Measurements from ENCODE around the gene CDC42SE2.

Gene CDC42SE2

DNA sequence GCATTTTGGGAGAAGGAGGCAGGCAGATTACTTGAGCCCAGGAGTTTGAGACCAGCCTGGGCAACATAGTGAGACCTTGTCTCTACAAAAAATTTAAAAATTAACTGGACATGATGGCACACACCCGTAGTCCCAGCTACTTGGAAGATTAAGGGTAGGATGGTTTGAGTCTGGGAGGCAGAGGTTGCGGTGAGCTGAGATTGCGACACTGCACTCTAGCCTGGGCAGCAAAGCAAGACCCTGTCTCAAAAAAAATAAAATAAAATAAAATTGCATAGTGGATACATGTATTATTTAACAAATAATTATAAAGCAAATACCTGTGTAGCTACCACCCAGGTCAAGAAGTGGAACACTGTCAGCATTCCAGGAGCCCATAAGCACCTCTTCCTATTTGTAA, 90.1 kb downstream of the CDC42SE2 start:
- TF ChIP-seq, protein P1, sequence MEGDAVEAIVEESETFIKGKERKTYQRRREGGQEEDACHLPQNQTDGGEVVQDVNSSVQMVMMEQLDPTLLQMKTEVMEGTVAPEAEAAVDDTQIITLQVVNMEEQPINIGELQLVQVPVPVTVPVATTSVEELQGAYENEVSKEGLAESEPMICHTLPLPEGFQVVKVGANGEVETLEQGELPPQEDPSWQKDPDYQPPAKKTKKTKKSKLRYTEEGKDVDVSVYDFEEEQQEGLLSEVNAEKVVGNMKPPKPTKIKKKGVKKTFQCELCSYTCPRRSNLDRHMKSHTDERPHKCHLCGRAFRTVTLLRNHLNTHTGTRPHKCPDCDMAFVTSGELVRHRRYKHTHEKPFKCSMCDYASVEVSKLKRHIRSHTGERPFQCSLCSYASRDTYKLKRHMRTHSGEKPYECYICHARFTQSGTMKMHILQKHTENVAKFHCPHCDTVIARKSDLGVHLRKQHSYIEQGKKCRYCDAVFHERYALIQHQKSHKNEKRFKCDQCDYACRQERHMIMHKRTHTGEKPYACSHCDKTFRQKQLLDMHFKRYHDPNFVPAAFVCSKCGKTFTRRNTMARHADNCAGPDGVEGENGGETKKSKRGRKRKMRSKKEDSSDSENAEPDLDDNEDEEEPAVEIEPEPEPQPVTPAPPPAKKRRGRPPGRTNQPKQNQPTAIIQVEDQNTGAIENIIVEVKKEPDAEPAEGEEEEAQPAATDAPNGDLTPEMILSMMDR (IDR thresholded peaks at IDR 0.05; ENCODE audit: low read depth, low read length, missing control alignments): no peak
- DNase-seq (ENCODE audit: low read depth): no peak
- no peak overlapping the region for H3K4me3 ChIP-seq (ENCODE audit: low read depth, low read length)

DNA sequence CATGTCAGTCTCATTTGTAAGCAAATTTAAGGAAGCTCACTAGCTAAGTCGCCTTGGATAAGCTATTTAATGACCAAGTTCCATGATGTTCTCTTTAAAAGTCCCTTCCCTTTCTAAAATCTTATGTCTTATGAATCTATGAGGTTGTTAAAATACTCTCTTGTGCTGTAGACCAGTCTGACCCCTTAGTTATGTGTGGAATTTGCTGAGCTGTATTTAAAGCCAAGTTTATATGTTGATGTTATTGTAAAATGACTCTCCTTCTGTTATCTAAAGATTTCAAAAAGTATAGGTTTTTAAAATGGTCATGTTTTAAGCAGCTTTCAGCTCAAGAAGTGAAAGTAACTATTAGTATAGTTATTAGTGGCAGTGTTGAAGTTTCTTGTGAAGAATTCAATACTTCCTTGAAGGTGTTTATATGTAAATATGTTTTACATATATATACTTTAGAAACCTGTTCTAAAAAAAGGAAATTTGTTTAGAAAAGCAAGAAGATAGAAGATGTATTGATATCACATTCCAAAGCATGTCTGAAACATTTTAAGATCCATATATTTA, 92.2 kb downstream of the CDC42SE2 start:
- DNase-seq (ENCODE audit: low read depth): no peak
- TF ChIP-seq, protein P1 (IDR thresholded peaks at IDR 0.05; ENCODE audit: low read depth, low read length, missing control alignments): no peak
- H3K4me3 ChIP-seq (ENCODE audit: low read depth, low read length): no peak overlapping the region

DNA sequence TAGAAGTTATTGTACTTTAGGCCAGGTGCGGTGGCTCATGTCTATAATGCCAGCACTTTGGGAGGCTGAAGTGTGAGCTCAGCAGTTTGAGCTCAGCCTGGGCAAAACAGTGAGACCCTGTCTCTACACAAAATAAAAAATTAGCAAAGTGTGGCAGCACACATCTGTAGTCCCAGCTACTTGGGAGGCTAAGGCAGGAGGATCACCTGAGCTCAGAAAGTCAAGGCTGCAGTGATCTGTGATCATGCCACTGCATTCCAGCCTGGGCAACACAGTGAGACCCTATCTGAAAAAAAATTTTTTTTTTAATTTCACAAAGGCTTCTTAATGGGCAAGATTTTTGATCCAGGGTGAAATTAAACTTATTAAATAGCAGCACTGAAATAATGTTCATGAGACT, 92.8 kb downstream of the CDC42SE2 start:
- TF ChIP-seq, protein P1 (IDR thresholded peaks at IDR 0.05; ENCODE audit: low read depth, low read length, missing control alignments): no peak
- no peak overlapping the region for H3K4me3 ChIP-seq (ENCODE audit: low read depth, low read length)
- no peak for DNase-seq (ENCODE audit: low read depth)

DNA sequence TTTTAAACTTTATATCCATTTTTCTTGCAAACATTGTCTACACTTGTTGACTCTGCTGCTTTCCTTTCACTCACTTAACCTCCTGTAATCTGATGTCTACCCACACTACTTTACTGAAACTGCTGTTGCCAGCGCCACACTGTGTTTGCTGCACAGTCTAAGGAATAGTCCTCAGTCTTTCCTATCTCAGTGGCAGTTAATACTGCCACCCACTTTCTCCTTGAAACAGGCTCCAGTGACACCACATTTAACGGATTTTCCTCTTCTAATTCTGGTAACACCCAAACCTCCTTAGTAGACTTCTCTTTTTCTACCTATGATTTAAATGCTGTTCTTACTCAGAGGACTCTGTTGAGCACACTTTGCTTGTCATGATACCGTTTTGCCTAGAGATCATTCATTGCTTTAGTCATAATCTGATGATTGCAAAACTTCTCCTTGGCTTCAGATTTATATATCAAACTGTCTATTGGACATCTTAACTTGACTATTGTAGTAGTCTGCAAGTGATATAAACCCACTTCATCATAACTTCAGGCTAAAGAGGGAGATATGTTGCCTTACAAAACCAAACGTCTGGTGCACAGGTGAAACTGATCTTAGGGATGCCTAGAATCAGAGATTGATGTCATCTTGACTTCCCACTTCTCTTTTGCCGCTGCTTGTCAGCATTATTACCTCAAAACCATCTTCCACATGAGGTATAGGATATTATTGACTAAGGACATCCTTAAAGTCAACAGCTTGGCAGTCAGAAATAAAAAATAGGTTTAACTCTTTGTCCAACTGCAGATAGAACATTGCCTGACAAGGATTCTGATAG, 94.1 kb downstream of the CDC42SE2 start:
- TF ChIP-seq, protein P1 (IDR thresholded peaks at IDR 0.05; ENCODE audit: low read depth, low read length, missing control alignments): no peak
- H3K4me3 ChIP-seq (ENCODE audit: low read depth, low read length): no peak overlapping the region
- DNase-seq (ENCODE audit: low read depth): no peak

DNA sequence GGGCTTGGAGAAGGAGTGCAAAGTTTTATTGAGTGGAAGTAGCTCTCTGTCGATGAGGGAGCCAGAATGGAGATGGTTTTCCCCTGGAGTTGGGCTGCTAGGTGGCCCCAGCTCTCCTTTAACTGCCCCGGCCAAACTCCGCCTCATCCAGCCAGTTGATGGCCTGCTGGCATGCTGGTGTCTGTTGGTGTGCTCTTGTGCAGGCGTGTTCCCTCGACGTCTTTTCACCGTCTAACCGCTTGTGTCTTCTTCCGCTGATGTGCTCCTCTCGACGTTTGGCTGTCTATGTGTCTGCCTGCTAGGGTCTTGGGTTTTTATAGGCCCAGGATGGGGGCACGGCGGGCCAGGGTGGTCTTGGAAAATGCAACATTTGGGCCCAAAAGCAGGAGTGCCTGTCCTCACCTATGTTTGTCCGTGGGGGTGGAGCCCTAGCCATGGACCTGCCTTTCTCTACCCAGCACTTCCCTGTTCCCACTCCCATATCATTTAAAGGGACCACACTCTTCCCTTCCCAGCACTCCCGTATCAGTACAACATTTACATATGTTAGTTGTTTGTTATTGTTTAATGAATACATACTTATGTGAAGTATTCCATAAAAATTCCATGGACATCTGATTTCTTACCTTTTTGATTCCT, 97.9 kb downstream of the CDC42SE2 start:
- no peak overlapping the region for H3K4me3 ChIP-seq (ENCODE audit: low read depth, low read length)
- TF ChIP-seq, protein P1 (IDR thresholded peaks at IDR 0.05; ENCODE audit: low read depth, low read length, missing control alignments): no peak
- DNase-seq (ENCODE audit: low read depth): no peak

DNA sequence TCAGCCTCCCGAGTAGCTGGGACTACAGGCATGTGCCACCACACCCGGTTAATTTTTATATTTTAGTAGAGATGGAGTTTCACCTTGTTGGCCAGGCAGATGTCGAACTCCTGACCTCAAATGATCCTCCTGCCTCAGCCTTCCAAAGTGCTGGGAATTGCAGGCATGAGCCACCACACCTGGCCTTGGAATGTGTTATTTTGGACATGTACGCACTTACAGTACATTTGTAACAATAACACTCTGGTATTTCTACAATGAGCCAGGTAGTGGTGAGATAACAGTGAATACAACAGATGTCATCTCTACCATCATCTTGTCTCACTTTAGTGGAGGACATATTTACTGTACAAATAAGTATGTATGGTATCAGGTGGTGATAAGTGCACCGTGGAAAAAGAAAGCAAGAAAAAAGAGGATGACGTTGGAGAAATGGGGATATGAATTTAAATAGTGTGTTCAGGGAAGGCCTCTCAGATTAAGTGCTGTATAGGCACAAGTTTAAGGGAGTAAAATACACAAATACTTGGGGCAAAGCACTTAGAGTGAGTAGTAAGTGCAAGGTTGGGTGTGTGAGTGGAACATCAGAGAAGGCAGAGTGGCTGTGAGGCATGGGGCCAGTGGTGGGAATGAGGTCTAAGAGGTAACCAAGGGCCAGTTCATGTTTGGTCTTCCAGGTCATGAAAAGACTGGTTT, 100.1 kb downstream of the CDC42SE2 start:
- H3K4me3 ChIP-seq (ENCODE audit: low read depth, low read length): no peak overlapping the region
- no peak for DNase-seq (ENCODE audit: low read depth)
- TF ChIP-seq, protein P1 (IDR thresholded peaks at IDR 0.05; ENCODE audit: low read depth, low read length, missing control alignments): no peak
